ENCODE data around the gene HRK.

GRCh38 chr12:116898669-116899068 lies 17.4 kb upstream of the HRK start:
- no peak for TF ChIP-seq POLR2A (IDR thresholded peaks at IDR 0.05)
- no peak for TF ChIP-seq CTCF (IDR thresholded peaks at IDR 0.05)

All from heart left ventricle (tissue), 13 donors.